SU-DHL-6 (cell line): Measurements from ENCODE around the gene HRAS.

Experiments used
- CTCF ChIP-seq: fragments of 200-600 bp; sonication (generic); IDR thresholded peaks from one replicate; pipeline ENCODE4 v1.5.1; 2017; ENCODE audit warnings: antibody characterized with exemption, mild to moderate bottlenecking, low read length, moderate library complexity; ENCODE audit not compliant: insufficient read depth, poor library complexity, severe bottlenecking
- EZH2phosphoT487 ChIP-seq: fragments of 200-600 bp; sonication (generic), shearing (Covaris generic); conservative IDR thresholded peaks from 2 replicates; pipeline ENCODE4 v1.6.1; 2018; ENCODE audit warnings: mild to moderate bottlenecking, antibody characterized with exemption, low read length, moderate library complexity, mixed read lengths

DNA sequence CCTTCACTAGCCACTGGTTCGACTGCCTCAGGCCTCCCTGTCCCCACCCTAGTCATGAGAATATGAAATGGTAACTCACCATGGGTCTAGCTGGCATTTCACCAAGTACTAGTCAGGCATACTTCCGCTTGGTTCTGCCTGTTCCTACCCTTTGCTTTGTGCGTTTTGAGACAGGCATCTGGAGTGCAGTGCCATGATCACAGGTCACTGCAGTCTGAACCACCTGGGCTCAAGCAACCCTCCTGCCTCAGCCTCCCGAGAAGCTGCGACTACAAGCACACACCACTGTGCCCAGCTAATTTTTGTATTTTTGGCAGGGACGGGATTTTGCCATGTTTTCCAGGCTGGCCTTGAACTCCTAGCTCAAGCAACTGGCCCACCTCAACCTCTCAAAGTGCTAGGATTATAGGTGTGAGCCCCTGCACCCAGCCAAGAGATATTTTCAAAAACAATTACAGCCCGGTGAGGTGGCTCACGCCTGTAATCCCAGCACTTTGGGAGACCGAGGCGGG is 14.1 kb downstream of the HRAS start:
- TF ChIP-seq EZH2phosphoT487 (no peak), CTCF (no peak)
